ENCODE results near the gene ELMO1. TPM values are rescaled to one million over a fixed set of nuclear protein-coding genes. Genes with fewer than 3 reads are reported as not detected.

ELMO1 gene
- total RNA-seq, 1 experiment from 2014 or later, result not detected

DNA sequence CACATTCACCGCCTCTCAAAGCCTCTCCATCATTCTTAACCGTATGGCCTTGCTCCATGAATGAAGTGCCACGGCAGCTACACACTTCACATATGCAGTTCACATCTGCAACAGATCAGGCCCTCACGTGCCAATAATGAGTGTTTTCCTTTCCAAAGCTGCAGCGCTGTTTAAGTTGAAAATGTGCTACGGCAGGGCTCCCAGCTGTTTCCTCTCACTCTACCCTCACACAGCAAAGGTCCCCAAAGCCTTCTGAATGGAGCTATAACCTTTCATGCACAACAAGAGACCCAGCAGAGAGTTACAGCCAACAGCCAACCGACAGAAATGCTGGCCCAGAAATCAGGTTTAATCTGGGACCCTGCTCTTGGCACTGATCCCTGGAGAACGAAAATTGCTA lies 236.1 kb downstream of the ELMO1 start:
- CTCF ChIA-PET, result no interaction called here

GRCh38 chr7:37212051-37212450 lies 236.6 kb downstream of the ELMO1 start:
- DNase-seq, result no peak
- ChIA-PET POLR2A (ENCODE audit: unreplicated experiment) (no interaction called here), CTCF (no interaction called here)
- Histone ChIP-seq H4K20me1 (ENCODE audit: low read length) (no peaks in the 10 kb centered on the region), H3K9me2 (replicated peaks; ENCODE audit: low read length) (no peaks in the 10 kb centered on the region), H3F3A (ENCODE audit: low read length, unreplicated experiment) (no peaks in the 10 kb centered on the region), H3K9ac (ENCODE audit: low read length) (no peak overlapping the region), H3K4me1 (ENCODE audit: insufficient read depth, low read length) (no peaks in the 10 kb centered on the region), H3K27me3 (ENCODE audit: low read length) (no peaks in the 10 kb centered on the region), H3K4me3 (ENCODE audit: low read length) (no peak overlapping the region), H2AFZ (ENCODE audit: low read length) (no peak overlapping the region), H3K4me2 (ENCODE audit: low read length) (no peak overlapping the region), H3K27ac (ENCODE audit: low read length) (no peak overlapping the region), H3K36me3 (ENCODE audit: low read depth, low read length) (no peaks in the 10 kb centered on the region), H3K79me2 (ENCODE audit: low read length) (no peaks in the 10 kb centered on the region), H3K9me3 (ENCODE audit: low read length) (no peaks in the 10 kb centered on the region)
- no peak for TF ChIP-seq EZH2phosphoT487 (IDR thresholded peaks at IDR 0.05; ENCODE audit: borderline replicate concordance, low read length)
- no peak for TF ChIP-seq EZH2 (IDR thresholded peaks at IDR 0.05; ENCODE audit: low read length, unreplicated experiment)
- TF ChIP-seq, protein P1, sequence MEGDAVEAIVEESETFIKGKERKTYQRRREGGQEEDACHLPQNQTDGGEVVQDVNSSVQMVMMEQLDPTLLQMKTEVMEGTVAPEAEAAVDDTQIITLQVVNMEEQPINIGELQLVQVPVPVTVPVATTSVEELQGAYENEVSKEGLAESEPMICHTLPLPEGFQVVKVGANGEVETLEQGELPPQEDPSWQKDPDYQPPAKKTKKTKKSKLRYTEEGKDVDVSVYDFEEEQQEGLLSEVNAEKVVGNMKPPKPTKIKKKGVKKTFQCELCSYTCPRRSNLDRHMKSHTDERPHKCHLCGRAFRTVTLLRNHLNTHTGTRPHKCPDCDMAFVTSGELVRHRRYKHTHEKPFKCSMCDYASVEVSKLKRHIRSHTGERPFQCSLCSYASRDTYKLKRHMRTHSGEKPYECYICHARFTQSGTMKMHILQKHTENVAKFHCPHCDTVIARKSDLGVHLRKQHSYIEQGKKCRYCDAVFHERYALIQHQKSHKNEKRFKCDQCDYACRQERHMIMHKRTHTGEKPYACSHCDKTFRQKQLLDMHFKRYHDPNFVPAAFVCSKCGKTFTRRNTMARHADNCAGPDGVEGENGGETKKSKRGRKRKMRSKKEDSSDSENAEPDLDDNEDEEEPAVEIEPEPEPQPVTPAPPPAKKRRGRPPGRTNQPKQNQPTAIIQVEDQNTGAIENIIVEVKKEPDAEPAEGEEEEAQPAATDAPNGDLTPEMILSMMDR (conservative IDR thresholded peaks at IDR 0.05; ENCODE audit: low read depth, low read length), result no peak
- BruUV-seq (replicated peaks), result no TSS peak
- ATAC-seq, result no peak
- intact Hi-C loops (cut with micrococcal nuclease), result no loop called here

More for the DNA sequence above, 236.1 kb downstream of the ELMO1 start:
- Histone ChIP-seq H4K20me1 (ENCODE audit: low read length) (no peaks in the 10 kb centered on the region), H3F3A (ENCODE audit: low read length, unreplicated experiment) (no peaks in the 10 kb centered on the region), H3K4me1 (ENCODE audit: insufficient read depth, low read length) (no peaks in the 10 kb centered on the region), H3K36me3 (ENCODE audit: low read depth, low read length) (no peaks in the 10 kb centered on the region), H3K27me3 (ENCODE audit: low read length) (no peaks in the 10 kb centered on the region), H3K79me2 (ENCODE audit: low read length) (no peaks in the 10 kb centered on the region), H3K9me3 (ENCODE audit: low read length) (no peaks in the 10 kb centered on the region), H3K4me2 (ENCODE audit: low read length) (no peak overlapping the region), H3K27ac (ENCODE audit: low read length) (no peak overlapping the region), H3K9ac (ENCODE audit: low read length) (no peak overlapping the region), H2AFZ (ENCODE audit: low read length) (no peak overlapping the region), H3K4me3 (ENCODE audit: low read length) (no peak overlapping the region), H3K9me2 (replicated peaks; ENCODE audit: low read length) (no peaks in the 10 kb centered on the region)
- POLR2A ChIA-PET (ENCODE audit: unreplicated experiment), result no interaction called here
- intact Hi-C loops (cut with micrococcal nuclease), result no loop called here
- no peak for DNase-seq
- TF ChIP-seq EZH2phosphoT487 (IDR thresholded peaks at IDR 0.05; ENCODE audit: borderline replicate concordance, low read length) (no peak), EZH2 (IDR thresholded peaks at IDR 0.05; ENCODE audit: low read length, unreplicated experiment) (no peak)
- TF ChIP-seq, protein P1 (conservative IDR thresholded peaks at IDR 0.05; ENCODE audit: low read depth, low read length), result no peak
- no peak for ATAC-seq
- BruUV-seq (replicated peaks), result no TSS peak

GRCh38 chr7:37211097-37211880 lies 237.4 kb downstream of the ELMO1 start:
- no peaks in the 10 kb centered on the region for H3K36me3 ChIP-seq (ENCODE audit: low read depth, low read length)
- no peak overlapping the region for H3K4me3 ChIP-seq (ENCODE audit: low read length)
- no peaks in the 10 kb centered on the region for H3K9me2 ChIP-seq (replicated peaks; ENCODE audit: low read length)
- H3K27me3 ChIP-seq (ENCODE audit: low read length), result no peaks in the 10 kb centered on the region
- ChIA-PET POLR2A (ENCODE audit: unreplicated experiment) (no interaction called here), CTCF (no interaction called here)
- H3K9me3 ChIP-seq (ENCODE audit: low read length), result no peaks in the 10 kb centered on the region
- H3K27ac ChIP-seq (ENCODE audit: low read length), result no peak overlapping the region
- no TSS peak for BruUV-seq (replicated peaks)
- DNase-seq (no peak), ATAC-seq (no peak)
- H3K79me2 ChIP-seq (ENCODE audit: low read length), result no peaks in the 10 kb centered on the region
- H2AFZ ChIP-seq (ENCODE audit: low read length), result no peak overlapping the region
- no peaks in the 10 kb centered on the region for H4K20me1 ChIP-seq (ENCODE audit: low read length)
- intact Hi-C loops (cut with micrococcal nuclease), result no loop called here
- H3F3A ChIP-seq (ENCODE audit: low read length, unreplicated experiment), result no peaks in the 10 kb centered on the region
- TF ChIP-seq, protein P1 (conservative IDR thresholded peaks at IDR 0.05; ENCODE audit: low read depth, low read length), result no peak
- TF ChIP-seq EZH2 (IDR thresholded peaks at IDR 0.05; ENCODE audit: low read length, unreplicated experiment) (no peak), EZH2phosphoT487 (IDR thresholded peaks at IDR 0.05; ENCODE audit: borderline replicate concordance, low read length) (no peak)
- no peak overlapping the region for H3K9ac ChIP-seq (ENCODE audit: low read length)
- H3K4me1 ChIP-seq (ENCODE audit: insufficient read depth, low read length), result no peaks in the 10 kb centered on the region
- no peak overlapping the region for H3K4me2 ChIP-seq (ENCODE audit: low read length)
